GM19455 (cell line): Measurements from ENCODE around the gene COG1.

Source experiments
- ATAC-seq: cut with Tn5 transposase; IDR thresholded peaks from one replicate; pipeline ENCODE4 v1.9.1; 2021; ENCODE audit not compliant: unreplicated experiment

COG1 gene

DNA sequence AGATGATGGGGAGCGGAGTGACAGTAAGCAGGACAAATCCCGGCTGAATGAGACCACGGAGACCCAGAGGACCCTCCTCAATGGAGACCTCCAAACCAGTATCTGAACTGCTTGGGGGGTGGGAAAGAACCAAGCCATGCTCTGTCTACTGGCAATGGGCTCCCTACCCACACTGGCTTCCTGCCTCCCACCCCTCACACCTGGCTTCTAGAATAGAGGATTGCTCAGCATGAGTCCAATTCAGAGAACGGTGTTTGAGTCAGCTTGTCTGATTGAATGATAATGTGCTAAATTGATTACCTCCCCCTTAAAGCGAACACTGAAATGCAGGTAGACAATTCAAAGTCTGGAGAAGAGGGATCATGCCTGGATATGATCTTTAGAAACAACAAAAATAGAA lies 22.5 kb upstream of the COG1 start:
- ATAC-seq: no peak

DNA sequence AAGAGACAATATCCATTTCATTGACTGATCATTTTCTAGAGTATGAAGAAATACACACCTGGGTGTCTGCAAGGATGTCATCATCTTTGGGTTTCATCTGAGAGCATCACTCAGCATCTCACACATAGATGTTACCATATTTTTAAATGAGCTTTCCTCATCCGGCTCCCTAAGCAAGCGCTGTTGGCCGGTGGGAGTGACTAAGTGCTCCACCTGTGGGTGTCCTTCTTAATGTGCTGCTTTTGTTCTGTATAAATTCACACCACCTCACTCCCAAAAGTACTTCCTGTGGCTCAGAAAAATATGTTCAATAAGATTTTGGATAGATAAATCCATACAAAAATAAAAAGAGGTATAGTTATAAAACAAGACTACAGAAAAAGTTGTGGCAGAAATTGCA lies 20.6 kb upstream of the COG1 start:
- ATAC-seq: no peak

DNA sequence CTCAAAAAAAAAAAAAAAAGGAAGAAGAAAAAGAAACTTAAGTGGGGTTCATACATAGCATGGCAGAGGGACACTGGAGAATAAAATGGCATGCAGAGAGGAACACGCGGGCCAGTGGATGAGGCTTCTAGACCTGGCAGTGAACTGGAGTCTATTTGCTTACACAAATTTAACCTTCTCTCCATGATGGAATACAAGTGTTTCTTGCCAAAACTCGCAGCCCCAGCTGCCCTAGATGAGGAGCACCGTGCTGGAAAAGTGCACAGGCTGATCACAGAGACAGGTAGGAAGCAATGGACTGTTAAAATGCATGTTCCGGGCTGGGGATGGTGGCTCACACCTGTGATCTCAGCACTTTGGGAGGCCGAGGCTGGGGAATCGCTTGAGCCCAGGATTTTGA lies 18.7 kb upstream of the COG1 start:
- ATAC-seq: no peak

DNA sequence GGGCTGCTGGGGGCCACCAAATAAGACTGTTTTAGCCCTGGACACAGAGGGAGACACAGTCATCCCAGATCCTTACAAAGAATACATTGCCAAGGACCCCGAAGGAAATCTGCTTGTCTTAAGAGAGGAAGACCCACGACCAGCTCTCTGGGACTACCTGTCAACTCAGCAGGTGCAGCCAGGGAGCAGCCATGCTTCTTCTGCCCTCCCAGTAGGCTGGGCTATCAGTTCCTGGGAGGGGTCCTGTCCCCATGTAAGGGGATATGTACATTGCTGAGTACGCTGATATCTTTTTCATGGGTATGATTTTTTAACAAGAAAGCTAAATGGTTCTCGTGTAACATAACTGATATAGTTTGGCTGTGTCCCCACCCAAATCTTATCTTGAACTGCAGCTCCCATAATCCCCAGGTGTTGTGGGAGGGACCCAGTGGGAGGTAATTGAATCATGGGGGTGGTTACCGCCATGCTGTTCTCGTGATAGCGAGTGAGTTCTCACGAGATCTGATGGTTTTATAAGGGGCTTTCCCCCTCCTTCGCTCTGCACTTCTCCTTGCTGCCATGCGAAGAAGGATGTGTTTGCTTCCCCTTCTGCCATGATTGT lies 16.8 kb upstream of the COG1 start:
- no peak for ATAC-seq

DNA sequence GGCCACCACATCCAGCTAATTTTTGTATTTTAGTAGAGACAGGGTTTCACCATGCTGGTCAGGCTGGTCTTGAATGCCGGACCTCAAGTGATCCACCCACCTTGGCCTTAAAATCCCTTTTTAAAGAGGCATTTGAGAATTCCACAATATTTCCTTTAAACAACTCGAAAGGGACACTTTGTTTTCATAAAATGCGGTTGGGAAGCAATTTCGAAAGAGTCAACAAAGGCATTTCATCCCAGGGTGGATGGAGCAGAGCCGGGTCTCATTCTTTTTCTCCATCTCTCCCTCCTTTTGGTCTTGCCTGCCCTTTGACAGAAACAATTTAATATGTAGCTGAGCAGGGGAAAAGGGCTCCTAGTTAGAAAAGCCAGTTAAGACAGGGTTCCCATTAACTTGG lies 13.5 kb upstream of the COG1 start:
- ATAC-seq: no peak

DNA sequence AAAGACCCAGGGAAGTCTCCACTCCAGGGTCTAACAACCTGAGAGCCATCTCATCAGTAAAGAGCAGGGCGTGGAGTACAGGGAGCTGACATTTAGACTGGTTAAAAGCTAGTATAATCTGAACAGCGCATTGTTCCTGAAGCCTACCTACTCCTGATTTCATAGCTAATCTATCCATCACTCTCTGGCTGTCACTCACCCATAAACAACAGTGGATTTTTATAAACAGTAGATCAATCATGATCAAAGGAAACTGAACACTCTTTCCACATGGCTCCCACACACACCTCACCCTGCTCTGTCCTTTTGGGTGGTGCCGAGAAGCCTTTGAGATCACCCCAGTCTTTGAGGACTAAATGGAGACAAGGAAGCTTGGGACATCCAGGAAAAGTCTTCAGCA lies 13.0 kb upstream of the COG1 start:
- ATAC-seq: no peak

DNA sequence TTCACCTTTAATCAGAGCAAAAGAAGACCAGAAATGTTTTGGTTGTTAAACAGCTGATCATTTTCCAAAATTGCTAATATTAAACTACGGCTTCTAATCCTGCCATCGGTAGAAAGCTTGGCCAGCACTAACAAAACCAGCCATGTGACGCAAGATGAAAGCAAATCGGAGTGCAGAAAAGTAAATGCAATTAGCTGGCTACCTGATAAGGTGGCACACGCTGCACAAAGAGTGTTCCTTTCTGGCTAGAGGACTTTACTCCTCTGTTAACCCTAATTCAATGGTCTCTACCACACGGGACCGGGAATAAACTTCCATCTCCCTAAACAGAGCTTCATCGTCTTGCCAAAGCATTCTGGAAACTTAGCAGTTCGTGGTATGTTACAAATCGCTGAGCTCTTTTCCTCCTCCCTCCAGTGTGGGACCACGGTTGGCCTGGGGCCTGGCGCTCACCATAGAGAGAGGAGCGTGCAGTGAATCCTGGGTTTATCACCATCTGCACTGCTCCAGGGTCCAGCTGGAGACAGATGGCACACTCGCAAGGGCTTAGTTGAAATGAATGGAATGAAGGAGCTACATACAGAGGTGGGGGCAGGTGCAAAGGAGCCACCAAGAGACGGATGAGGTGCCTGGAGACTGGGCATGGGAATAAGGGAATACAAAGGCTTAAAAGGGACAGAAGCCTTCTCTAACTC lies 10.1 kb upstream of the COG1 start:
- ATAC-seq: no peak

DNA sequence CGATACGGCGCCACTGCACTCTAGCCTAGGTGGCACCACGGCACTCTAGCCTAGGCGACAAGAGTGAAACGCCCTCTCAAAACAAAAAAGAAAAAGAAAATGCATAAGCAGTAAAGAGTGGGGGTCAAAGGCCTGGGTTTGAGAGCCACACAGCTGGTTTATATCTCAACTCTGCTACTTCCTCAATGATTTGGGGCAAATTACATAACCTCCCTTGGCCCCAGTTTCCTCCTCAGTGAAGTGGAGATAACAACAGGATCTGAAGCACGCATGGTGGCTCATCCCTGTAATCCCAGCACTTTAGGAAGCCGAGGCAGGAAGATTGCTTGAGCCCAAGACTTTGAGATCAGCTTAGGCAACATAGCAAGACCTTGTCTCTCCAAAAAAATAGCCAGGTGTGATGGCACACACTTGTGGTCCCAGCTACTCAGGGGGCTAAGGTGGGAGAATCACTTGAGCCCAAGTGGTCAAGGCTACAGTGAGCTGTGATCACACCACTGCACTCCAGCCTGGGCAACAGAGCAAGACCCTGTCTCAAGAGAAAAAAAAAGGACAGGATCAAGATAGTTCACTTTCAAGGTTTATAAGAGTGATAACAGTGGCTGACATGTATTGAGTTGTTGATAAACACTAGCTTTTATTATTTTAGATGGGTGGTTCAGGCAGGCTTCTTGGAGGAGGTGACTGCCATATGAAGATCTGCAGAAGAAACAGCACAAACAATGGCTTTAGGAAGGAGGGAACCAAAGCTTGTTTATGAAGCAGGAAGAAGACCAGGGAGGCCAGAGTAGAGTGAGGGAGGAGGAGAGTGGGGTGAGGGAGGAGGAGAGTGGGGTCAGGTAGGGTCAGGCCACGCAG lies 8.5 kb upstream of the COG1 start:
- no peak for ATAC-seq

DNA sequence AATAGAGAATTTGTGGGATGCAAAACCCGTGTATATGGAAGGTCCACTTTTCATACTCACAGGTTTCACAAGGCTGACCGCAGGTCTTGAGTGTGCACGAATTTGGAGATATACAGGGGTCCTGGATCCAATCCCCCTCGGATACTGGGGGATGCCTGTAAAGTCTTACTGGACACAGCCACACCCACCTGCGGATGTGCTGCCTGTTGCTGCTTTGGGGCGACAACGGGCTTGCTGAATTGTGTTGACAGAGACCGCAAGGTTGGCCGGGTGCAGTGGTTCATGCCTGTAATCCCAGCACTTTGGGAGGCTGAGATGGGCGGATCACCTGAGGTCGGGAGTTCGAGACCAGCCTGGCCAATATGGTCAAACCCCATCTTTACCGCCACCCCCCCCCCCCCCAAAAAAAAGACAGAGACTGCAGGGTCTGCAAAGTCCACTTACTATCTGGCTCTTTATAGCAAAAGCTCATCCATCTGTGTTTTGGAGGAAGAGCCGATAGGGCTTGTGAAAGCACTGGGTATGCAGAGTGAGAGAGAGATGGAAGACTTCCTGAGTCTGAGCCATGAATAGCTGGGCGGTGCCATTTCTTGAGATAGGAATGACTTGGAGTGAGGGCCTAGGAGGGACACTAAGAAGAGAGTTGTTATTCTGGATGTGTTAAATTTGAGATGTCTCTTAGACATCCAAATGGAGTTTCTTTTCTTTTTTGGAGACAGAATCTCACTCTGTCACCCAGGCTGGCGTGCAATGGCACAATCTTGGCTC lies 6.4 kb upstream of the COG1 start:
- no peak for ATAC-seq

DNA sequence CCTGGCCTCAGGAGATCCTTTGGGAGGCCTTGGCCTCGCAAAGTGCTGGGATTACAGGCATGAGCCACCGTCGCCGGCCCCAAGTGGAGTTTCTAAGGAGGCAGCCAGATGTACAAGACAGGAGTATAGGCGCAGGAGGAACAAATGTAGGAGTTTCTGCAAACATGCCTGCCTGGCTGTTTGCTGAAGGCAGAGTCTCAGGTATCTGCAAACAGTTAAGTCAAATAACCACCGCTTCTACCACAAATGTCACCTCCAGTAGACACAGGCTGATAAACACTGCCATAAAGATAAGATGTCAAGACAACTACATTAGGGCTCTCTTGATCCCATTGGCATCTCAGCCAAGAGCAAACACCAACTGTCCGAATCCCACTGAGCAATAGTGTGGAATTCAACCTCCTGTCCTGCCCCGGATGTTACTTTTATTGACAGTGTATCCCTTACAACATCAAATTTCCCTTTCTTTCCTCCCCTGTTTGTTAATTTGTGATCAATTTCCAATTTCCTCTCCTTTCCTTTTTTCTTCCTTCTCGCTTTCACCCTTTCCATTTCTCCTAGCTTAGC lies 5.6 kb upstream of the COG1 start:
- ATAC-seq: no peak

DNA sequence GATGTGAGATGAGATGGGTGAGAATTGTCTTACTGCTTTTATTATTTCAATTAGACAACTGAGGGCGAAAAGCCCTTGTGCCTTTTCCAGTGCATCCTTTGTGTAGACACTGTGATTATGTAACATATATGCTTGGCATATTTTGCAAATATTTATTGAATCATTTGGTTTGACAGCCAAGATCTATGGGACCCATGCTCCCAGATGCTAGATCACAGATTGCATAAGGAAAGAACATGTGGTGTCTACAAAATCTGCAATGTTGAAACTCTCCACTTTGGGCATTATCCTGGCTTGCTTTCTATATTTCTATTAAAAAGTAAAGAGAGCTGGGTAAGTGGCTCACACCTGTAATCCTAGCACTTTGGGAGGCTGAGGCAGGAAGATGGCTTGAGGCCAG lies 4.8 kb upstream of the COG1 start:
- no peak for ATAC-seq

DNA sequence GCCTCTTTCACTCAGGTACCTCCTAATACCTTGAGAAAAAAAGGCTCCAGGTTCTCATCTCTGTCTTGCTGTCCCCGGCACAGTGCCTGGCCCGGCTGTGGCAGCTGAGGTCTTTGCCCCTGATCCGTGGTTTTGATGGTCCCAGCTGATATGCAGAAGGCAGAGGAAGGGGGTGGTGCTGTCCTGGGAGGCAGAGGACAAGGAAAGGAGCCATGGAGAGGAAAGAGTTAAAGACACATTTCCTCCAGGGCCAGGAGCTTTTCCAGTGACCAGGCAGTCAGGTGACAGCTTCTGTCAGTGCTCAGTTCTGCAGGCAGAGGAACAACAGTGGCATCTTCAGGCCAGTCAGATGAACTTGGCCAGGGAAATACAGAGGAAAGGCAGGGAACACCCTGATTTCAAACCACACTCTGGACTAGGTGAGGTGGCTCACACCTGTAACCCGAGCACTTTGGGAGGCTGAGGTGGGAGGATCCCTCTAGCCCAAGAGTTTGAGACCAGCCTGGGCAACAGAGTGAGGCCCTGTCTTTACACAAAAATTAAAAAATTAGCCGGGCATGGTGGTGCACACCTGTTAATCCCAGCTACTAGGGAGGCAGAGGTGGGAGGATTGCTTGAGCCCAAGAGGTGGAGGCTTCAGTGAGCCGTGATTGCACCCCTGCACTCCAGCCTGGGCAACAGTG lies 3.3 kb upstream of the COG1 start:
- no peak for ATAC-seq

DNA sequence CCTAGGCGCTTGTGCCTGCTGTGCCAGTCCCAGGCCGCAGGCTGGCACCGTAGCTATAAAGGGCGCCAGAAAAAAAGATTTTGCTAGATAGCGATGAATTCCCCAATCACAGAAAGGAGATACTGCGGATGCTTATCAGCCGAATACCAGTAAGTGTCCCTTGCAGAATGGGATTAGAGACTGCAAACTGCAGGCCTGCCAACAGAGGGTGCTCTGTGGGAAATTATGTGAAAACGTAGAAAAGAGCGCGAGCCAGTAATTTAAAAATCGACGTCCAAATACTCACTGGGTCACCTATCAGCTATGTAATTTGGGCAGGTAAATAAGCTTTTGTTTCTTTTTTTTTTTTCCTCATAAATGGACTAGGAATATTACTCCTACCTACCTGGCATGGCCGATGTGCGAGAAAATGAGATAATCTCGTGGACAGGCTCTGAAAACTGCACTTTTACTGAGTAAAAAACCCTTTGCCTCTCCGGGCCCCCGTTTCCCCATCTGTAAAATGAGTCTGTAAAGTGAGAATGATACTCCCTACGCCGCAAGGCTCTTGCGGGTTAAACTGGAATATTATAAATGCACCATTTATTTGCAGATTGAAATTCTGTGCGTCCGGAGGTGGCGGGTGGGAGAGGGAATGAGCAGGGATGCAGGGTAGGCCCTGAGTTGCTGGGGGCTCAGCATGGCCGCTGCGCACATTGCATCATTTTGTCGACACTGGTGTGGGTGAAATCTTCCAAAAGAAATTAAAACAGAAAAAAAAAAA lies 1.2 kb upstream of the COG1 start:
- no peak for ATAC-seq

DNA sequence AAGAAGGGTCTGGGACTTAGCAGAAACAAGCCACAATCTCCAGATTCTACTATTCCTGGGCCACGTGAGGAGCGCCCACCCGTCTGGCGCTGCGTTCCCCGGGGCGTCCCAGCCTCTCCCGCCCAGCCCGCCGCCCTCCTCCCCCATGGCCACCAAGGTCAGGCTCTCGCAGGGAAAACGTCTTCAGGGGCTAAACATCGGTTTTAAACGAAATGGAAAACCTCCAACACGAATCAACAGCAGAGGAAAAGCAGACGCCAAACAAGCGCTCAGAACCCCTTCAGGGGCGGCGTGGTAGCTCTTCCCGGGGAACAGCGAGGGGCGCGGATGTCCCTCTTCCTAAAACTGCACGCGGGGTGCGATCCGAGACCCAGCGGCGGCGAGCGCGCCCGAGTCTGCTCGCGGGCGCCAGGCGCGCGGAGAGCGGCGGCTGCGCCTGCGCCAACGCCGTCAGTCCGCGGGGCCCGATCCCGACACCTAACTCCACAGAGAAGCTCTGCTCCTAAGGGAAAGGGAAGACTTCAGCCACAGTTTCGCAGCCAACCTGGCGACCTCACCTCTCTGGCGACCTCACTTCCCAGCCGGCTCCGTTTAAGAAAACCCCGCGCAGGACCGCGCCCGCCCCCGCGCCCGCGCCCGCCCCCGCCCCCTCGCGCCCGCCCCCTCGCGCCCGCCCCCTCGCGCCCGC lies 505 bp upstream of the COG1 start:
- peak; percentile 61 for ATAC-seq

DNA sequence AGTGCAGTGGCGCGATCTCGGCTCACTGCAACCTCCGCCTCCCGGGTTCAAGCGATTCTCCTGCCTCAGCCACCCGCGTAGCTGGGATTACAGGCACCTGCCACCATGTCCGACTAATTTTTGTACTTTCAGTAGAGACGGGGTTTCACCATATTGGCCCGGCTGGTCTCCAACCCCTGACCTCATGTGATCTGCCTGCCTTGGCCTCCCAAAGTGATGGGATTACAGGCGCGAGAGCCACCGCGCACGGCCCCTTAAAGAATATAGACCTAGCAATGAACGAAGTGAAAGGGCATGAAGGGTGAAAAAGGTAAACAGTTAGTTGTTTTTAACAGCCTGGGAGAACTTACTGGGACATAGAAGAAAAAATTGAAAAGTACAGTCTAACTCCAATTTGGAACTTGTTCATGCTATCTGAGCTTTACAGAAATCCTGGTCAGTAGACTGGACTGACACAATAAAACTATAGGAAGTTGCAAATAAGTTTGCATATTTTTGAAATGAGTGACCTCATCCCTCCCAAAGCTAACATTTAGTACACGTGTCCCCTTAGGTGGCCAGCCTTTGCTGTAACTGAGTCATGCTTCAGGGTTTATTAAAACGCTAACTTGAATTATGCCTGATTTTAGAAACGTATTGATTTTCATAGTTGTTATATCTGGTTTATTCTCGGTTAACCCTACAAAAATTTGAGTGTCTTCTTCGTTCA lies 1.8 kb downstream of the COG1 start:
- no peak for ATAC-seq

DNA sequence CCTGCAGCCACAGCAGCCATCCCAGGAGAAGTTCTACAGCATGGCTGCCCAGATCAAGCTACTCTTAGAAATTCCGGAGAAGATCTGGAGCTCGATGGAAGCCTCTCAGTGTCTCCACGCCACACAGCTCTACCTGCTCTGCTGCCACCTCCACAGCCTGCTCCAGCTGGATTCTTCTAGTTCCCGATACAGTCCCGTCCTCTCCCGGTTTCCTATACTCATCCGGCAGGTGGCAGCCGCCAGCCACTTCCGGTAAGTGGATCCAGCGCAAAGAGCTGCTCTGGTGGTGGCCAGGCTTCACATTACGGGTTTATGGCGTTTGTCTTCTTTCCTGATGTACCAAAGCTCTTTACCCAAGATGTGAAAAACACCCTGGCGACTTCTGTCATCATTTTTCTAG lies 3.6 kb downstream of the COG1 start:
- ATAC-seq: no peak

DNA sequence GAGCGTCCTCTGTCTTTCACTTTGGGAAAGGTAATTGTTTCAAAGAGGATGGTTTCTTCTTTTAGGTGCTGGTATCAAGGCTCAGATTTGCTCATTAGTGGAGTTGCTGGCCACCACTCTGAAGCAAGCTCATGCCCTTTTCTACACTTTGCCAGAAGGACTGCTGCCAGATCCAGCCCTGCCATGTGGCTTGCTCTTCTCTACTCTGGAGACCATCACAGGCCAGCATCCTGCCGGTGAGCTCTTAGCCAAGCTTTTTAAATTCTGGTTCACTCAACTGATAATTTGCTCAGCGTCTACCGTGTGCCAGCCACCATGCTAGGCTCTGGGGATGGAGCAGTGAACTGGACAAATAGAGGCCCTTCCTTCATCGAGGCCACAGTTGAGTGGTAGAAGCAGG lies 4.3 kb downstream of the COG1 start:
- no peak for ATAC-seq

DNA sequence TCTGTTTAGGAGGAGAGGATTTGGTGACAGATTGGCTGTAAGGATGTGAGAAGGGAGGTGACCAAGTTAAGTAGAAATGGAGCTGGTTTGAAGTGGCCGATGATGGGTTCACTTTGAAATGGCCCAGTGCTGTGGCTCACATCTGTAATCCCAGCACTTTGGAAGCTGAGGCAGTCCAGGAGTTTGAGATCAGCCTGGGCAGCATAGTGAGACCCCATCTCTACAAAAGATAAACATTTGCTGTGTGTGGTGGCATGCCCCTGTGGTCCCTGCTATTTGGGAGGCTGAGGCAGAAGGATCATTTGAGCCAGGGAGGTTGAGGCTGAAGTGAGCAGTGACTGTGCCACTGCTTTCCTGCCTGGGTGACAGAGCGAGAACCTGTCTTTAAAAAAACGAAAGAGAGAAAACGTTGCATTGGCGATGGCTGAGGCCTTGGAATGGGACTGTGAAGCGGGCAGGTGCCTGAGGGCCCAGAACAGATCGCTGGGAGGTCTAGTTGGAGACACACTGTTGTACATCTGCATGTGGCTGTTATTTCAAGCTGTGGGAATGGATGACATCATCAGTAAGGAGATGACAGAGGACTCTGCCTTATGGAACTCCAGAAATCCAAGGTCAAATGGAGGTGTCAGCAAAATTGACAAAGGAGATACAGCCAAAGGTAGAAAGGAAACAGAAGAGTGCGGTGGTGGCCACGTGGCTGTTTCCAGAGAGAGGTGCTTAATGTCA lies 5.5 kb downstream of the COG1 start:
- no peak for ATAC-seq
